Upper lobe of right lung (tissue), 1 donor: ENCODE measurements around the gene ZHX3. TPM values are rescaled to one million over a fixed set of nuclear protein-coding genes. Genes with fewer than 3 reads are reported as not detected.
A peak's percentile ranks its signal among the peaks of the same experiment; 100 is the strongest.

ENCODE experiments used
- ATAC-seq: fragments of 200-7000 bp; cut with Tn5 transposase; one replicate; pipeline ENCODE4 v1.9.1; 2020; ENCODE audit warnings: mild to moderate bottlenecking, moderate library complexity
- DNase-seq: peaks from one replicate; pipeline ENCODE4 v3.0.0-alpha.2; 2020
- H3K27ac ChIP-seq: fragments of 200-600 bp; one replicate; pipeline ENCODE4 v1.8.0; 2022
- H3K27me3 ChIP-seq: fragments of 200-600 bp; one replicate; pipeline ENCODE4 v1.8.0; 2022; ENCODE audit warnings: mild to moderate bottlenecking
- H3K36me3 ChIP-seq: fragments of 200-600 bp; one replicate; pipeline ENCODE4 v1.8.0; 2022
- H3K4me1 ChIP-seq: fragments of 200-600 bp; one replicate; pipeline ENCODE4 v1.8.0; 2022
- H3K4me3 ChIP-seq: fragments of 200-600 bp; one replicate; pipeline ENCODE4 v1.8.0; 2022; ENCODE audit warnings: mild to moderate bottlenecking
- H3K9me3 ChIP-seq: fragments of 200-600 bp; one replicate; pipeline ENCODE4 v1.8.0; 2022
- CTCF ChIP-seq: fragments of 200-600 bp; IDR thresholded peaks from one replicate; pipeline ENCODE4 v1.8.0; 2022; ENCODE audit warnings: antibody characterized with exemption
- intact Hi-C: fragments of 100-400 bp; cut with DNase I; formaldehyde crosslinking; loops from one replicate; pipeline ENCODE4 v1.11.0; 2022
- total RNA-seq: library from RNA; stranded (reverse); fragmentation: NEBNext Ultra II Directional; extraction: Animal tissue kit (Norgen Biotek cat#: 25700); gene quantifications from one replicate; pipeline ENCODE4 v1.2.1, GENCODE V29; 2021
- donor health status: DM: no; HTN: yes; CAD: no; lungs with severe emphysema.

The ZHX3 gene
- total RNA-seq, 1 donor from 2014 or later = 45.3 TPM

DNA sequence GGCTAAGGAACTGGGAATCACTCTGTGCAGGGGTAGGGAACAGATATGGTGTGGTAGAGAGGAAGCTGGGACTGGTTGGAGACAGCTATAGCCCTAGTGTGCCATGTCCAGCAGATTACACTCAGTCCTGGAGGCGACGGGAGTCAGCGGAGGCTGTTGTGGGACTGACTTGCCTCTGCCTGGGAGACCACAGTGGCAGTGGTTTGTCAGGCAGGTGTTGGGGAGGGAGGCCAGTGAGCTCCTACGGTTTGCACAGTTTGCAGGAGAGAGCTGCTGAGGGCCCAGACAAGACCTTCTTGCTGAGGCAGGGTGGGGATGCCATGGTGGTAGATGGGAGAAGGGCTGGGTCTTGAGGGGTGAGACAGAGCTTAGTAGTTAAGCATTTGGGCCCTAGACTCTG is 175.3 kb downstream of the ZHX3 start:
- no peak for TF ChIP-seq CTCF
- no peaks in the 10 kb centered on the region for H3K27me3 ChIP-seq
- peaks cover 83% of the 10 kb centered on the region for H3K4me1 ChIP-seq
- intact Hi-C loops = no loop called here
- no peak overlapping the region for H3K4me3 ChIP-seq
- no peaks in the 10 kb centered on the region for H3K36me3 ChIP-seq
- ATAC-seq (no peak), DNase-seq (peak; percentile 56)
- no peaks in the 10 kb centered on the region for H3K9me3 ChIP-seq
- peak overlapping the region; percentile 70 for H3K27ac ChIP-seq

DNA sequence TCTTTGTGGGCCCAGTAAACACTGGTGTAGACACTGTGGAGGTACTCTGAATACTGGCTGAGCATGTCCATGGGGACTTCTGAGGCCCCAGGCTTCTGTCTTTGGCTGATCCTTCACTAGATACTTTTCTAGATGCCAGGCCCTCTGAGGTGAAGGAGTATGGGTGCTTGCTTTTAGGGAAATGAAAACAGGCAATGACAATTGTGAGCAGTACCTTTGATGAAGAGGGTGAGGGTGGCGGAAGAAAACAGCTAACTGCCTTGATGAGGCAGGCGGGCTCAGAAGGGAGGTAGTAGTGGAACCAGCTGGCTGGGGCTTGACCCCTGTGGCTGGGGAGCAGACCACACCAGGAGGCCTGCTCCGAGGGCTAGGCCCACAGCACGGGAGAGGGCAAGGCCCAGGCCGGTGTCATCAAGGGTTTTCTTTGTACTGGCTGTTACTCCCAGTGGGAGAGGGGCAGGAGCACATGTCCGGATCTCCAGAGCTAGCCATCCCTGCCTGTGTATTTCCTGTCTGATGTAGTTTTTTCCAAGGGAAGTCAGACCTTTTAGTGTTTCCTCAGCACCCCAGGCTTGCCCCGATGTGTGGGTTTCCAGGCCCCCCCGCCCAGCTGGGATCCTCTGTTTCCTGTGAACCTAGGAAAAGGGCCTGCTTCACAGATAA is 176.2 kb downstream of the ZHX3 start:
- H3K4me3 ChIP-seq = no peak overlapping the region
- peak; percentile 66 for DNase-seq
- no peaks in the 10 kb centered on the region for H3K9me3 ChIP-seq
- H3K36me3 ChIP-seq = no peaks in the 10 kb centered on the region
- no peak for TF ChIP-seq CTCF
- no peak for ATAC-seq
- peak overlapping the region; percentile 70 for H3K27ac ChIP-seq
- peaks cover 77% of the 10 kb centered on the region for H3K4me1 ChIP-seq
- H3K27me3 ChIP-seq = no peaks in the 10 kb centered on the region
- intact Hi-C loops = no loop called here

GRCh38 chr20:41140226-41141133 is 177.1 kb downstream of the ZHX3 start:
- intact Hi-C loops = no loop called here
- no peaks in the 10 kb centered on the region for H3K9me3 ChIP-seq
- H3K4me1 ChIP-seq = peaks cover 73% of the 10 kb centered on the region
- H3K4me3 ChIP-seq = peak overlapping the region; percentile 90
- no peaks in the 10 kb centered on the region for H3K27me3 ChIP-seq
- H3K27ac ChIP-seq = peak overlapping the region; percentile 70
- TF ChIP-seq CTCF = no peak
- ATAC-seq (no peak), DNase-seq (peak; percentile 55)
- H3K36me3 ChIP-seq = no peaks in the 10 kb centered on the region

DNA sequence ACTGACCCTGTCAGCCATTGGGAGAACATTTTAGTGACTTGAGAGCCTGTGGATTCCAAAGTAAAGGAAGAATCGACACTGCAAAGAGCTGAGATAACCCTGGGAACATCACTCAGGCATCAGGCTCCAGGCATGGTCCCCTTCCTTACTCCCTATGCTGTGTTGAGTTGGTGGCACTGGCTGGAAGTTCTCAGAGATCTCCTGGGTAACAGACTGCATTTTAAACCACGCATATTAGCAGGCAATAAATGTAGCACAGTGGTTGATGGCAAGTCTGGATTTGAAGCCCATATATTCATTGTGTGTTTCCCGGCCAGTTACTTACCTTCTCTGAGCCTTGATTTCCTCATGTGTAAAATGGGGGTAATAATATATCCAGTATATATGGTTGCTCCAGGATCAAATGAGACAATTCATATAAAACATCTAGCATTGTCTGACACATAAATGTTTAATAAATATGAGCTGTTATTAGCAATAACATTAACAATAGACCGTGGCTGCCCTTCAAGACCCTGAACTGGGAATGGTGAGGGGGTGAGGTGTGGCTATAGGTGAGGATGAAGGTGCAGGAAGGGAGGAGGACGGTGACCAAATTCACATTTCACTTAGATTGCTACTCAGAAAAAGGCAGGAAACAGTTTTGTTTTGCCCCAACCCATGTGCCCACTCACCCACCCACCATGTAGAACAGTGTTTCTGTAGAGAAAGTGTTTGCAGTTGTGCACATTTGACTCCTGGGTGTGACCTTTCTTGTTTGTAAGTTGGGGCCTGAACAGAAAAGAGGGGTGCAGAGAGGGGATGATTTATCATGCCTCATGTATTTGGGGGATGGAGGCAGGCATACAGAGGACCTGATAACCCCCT is 178.1 kb downstream of the ZHX3 start:
- Histone ChIP-seq H3K27ac (peak overlapping the region; percentile 92), H3K4me1 (peaks cover 65% of the 10 kb centered on the region), H3K4me3 (peak overlapping the region; percentile 90), H3K27me3 (no peaks in the 10 kb centered on the region), H3K9me3 (no peaks in the 10 kb centered on the region), H3K36me3 (no peaks in the 10 kb centered on the region)
- ATAC-seq = no peak
- intact Hi-C loops = loop anchor here (10.0 kb wide), 1 partner anchor 195 kb away; no protein-coding TSS in a partner anchor
- TF ChIP-seq CTCF = no peak
- DNase-seq = peak; percentile 1

GRCh38 chr20:41138475-41139226 is 178.9 kb downstream of the ZHX3 start:
- Histone ChIP-seq H3K27me3 (no peaks in the 10 kb centered on the region), H3K4me3 (peak overlapping the region; percentile 90), H3K4me1 (peaks cover 57% of the 10 kb centered on the region), H3K27ac (peak overlapping the region; percentile 92), H3K9me3 (no peaks in the 10 kb centered on the region), H3K36me3 (no peaks in the 10 kb centered on the region)
- intact Hi-C loops = loop anchor here (10.0 kb wide), 1 partner anchor 196 kb away; no protein-coding TSS in a partner anchor
- ATAC-seq (no peak), DNase-seq (peak; percentile 56)
- TF ChIP-seq CTCF = no peak
